Measurements from ENCODE around the gene EXD3.
"Not testable (repeated sequence)": the region's sequence is repeated elsewhere in the genome, so short reads cannot be mapped to it uniquely, and the experiment has no call there.

The EXD3 gene

DNA sequence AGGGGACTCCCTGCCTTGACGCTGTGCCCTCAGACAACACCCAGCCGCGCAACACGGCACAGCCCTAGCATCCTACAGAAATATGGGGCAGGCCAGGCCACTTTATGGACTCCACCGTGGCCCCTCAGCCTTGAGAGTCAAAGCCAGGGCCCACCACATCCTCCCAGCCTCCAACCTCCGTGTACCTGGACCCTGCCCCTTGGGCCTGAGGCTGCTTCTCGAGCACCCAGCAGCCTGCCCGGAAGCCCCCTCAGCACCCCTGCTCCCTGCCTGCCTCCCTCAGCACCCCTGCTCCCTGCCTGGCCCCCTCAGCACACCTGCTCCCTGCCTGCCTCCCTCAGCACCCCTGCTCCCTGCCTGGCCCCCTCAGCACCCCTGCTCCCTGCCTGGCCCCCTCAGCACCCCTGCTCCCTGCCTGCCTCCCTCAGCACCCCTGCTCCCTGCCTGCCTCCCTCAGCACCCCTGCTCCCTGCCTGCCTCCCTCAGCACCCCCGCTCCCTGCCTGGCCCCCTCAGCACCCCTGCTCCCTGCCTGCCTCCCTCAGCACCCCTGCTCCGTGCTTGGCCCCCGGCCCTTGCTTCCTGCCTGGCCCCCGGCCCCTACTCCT is 36.4 kb downstream of the EXD3 start:
- not testable (repeated sequence) for H3K4me3 ChIP-seq
- peak overlapping the region in 17 of 21 experiments; percentile 15 to 91 (median 68) for H3K27ac ChIP-seq

- Histone ChIP-seq H3K4me3 (no peak overlapping the region), H3K27ac (no peak overlapping the region)
Observed at GRCh38 chr9:137385061-137385655, 37.8 kb downstream of the EXD3 start.

- Histone ChIP-seq H3K4me3 (no peak overlapping the region), H3K27ac (no peak overlapping the region)
Observed at GRCh38 chr9:137383784-137384756, 38.9 kb downstream of the EXD3 start.

GRCh38 chr9:137383081-137383783 is 39.7 kb downstream of the EXD3 start:
- Histone ChIP-seq H3K4me3 (no peak overlapping the region), H3K27ac (no peak overlapping the region)

- Histone ChIP-seq H3K4me3 (no peak overlapping the region), H3K27ac (no peak overlapping the region)
Observed at GRCh38 chr9:137382444-137383080, 40.4 kb downstream of the EXD3 start.

DNA sequence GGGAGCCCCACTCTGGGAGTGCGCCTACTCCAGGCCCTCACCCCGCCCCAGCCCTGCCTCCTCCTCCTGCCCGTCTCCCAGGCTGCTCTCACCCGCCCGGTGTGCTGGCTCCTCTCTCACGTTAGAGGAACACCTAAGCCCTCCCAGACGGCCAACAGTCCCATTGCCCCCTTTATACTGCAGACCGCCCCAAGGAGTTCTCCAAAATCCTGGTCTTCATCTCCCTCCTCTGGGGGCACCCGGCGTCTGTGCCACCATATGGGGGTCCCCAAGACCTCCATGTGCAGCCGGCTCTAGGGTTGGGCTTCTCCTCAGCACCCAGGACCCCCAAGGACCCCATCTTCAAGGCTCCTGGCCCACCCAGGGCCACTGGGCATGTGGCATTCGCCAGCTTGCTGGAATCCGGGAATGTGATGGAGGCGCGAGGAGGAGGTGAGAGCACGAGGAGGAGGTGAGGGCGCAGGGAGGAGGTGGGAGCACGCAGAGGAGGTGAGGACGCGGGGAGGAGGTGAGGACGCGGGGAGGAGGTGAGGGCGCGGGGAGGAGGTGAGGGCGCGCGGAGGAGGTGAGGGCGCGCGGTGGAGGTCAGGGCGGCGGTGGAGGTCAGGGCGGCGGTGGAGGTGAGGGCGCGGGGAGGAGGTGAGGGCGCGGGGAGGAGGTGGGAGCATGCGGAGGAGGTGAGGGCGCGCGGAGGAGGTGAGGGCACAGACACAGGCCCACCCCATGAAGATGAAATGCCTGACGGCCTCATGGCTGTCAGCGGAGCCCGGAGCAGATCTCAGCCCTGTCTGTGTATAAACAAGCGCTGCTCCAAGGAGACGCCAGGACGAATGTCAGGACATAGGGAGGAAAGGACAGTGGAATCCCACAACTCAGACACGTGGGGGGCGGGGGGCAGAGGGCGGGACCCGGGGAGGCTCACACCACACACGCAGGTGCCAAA is 41.2 kb downstream of the EXD3 start:
- H3K27ac ChIP-seq = no peak overlapping the region

GRCh38 chr9:137380606-137381005 is 42.4 kb downstream of the EXD3 start:
- H3K27ac ChIP-seq = no peak overlapping the region
- H3K4me3 ChIP-seq = no peak overlapping the region

More for the DNA sequence above, 41.2 kb downstream of the EXD3 start:
- no peak overlapping the region for H3K4me3 ChIP-seq

- no peak overlapping the region for H3K4me3 ChIP-seq
- H3K27ac ChIP-seq = no peak overlapping the region
Observed at GRCh38 chr9:137380171-137380570, 42.8 kb downstream of the EXD3 start.

DNA sequence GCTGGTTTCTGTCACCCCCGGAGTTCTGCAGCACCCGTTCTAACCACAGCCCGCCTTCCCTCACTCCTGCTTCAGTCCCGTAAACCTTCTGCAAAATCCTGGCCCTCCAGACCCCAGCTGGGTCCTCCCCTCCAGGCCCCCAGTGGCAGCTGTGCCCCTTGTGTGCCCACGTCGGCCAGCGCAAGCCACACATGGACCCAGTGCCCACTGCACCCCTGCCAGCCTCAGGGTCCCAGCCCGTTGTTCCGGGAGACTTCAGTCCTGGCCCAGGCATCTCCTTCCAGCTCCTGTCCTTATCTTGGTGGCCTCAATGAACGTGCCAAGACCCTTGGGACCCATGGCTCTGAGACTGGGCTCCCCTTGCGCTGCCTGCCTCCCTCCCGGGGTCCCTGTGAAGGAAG is 43.2 kb downstream of the EXD3 start:
- H3K4me3 ChIP-seq = no peak overlapping the region
- H3K27ac ChIP-seq = no peak overlapping the region

- not testable (repeated sequence) for H3K4me3 ChIP-seq, H3K27ac ChIP-seq
Observed at GRCh38 chr9:137378688-137379410, 44.1 kb downstream of the EXD3 start.

- H3K27ac ChIP-seq = no peak overlapping the region
- H3K4me3 ChIP-seq = no peak overlapping the region
Observed at GRCh38 chr9:137376386-137376785, 46.6 kb downstream of the EXD3 start.

GRCh38 chr9:137375321-137376058 is 47.5 kb downstream of the EXD3 start:
- Histone ChIP-seq H3K4me3 (no peak overlapping the region), H3K27ac (no peak overlapping the region)

GRCh38 chr9:137374131-137374845 is 48.7 kb downstream of the EXD3 start:
- no peak overlapping the region for H3K4me3 ChIP-seq
- H3K27ac ChIP-seq = no peak overlapping the region

DNA sequence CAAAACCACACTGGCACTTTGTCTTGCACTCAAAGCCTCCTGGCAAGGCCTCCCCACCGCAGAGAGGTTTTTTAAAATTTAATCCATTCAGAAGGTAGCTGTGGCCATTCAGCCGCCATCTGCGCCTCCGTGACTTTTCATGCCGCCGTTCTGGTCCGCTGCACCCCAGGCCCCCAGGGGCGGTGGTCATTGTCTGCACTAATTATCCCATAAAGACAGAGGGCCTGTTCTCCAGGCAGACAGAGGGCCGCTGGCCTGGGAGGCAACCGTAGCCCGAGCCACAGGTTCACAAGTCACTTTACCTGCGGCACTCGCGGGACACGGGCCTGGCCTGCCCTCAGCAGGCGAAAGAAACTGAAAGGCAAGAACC is 49.4 kb downstream of the EXD3 start:
- H3K27ac ChIP-seq = no peak overlapping the region
- no peak overlapping the region for H3K4me3 ChIP-seq

- Histone ChIP-seq H3K4me3 (no peak overlapping the region), H3K27ac (no peak overlapping the region)
Observed at GRCh38 chr9:137372693-137373610, 50.0 kb downstream of the EXD3 start.

All from skin epidermis (tissue), 12 donors.